Ovary (tissue), 3 donors: ENCODE results near the gene ADGRG3.

Source experiments
- CTCF ChIP-seq, 3 donors: fragments of 450-650 bp in 2 of 3; fragments of 200-600 bp in 1 of 3; IDR thresholded peaks; one replicate each; pipeline versions ENCODE4 v1.5.1 to v1.8.0; 2016 to 2022; ENCODE audit warnings: antibody characterized with exemption in 3 of 3, mild to moderate bottlenecking in 1 of 3
- POLR2A ChIP-seq: fragments of 450-650 bp; IDR thresholded peaks from one replicate; pipeline ENCODE4 v1.6.1; 2017; ENCODE audit warnings: antibody characterized with exemption, mild to moderate bottlenecking, moderate library complexity
- donor health status: DM: no; HTN: no; CAD: no.

DNA sequence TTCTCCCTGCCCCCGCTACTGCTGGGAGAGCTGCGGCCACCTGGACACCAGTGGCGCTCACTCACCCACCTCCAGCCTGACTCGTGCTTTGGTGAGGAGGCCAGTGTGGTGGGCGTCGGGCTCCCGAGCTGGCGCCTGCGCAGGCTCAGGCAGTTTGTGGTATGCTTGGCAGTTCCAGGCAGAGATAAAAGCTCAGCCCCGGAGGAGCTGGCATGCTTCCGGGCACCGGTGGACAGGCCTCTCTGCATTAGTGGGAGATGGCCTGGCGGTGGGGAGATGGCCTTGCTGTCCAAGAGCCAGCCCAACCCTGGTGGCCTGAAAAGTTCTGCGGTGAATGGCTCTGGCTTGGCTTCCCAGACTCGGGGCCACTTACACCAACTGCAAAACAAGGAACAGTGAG, 35.5 kb upstream of the ADGRG3 start:
- no peak for TF ChIP-seq POLR2A
- TF ChIP-seq CTCF (IDR thresholded peaks at IDR 0.05) = no peak
